ENCODE results near the gene KDM4B.

KDM4B gene

GRCh38 chr19:5108123-5108596, 139.2 kb downstream of the KDM4B start:
- H3K4me3 ChIP-seq (ENCODE audit: low read depth, low read length), result no peak overlapping the region
- no peak for DNase-seq (ENCODE audit: low read depth, low spot score)
- in situ Hi-C loops (cut with HindIII; ENCODE audit: low sequenced_read_pairs), result no loop called here
- TF ChIP-seq CTCF (IDR thresholded peaks at IDR 0.05; ENCODE audit: low read depth, low read length), result no peak

DNA sequence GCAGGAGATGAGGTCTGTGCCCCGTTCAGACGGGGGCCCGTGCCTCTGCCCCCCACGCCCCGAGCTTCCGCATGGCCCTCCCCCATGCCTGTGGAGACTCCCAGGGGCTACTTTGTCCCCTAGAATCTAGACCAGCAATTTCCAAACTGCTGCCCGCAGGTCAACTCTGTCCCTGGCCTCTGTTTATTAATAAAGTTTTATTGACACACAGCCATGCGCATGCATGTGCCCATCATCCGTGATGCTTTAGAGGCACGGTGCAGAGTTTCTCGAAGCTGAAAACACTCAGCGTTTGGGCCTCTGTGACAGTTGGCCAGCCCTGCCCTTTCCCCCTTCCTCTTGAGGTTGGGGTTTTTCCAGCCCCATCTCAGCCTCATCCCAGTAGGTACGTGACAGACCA, 140.0 kb downstream of the KDM4B start:
- no peak for DNase-seq (ENCODE audit: low read depth, low spot score)
- H3K4me3 ChIP-seq (ENCODE audit: low read depth, low read length), result no peak overlapping the region
- no peak for TF ChIP-seq CTCF (IDR thresholded peaks at IDR 0.05; ENCODE audit: low read depth, low read length)
- in situ Hi-C loops (cut with HindIII; ENCODE audit: low sequenced_read_pairs), result no loop called here

DNA sequence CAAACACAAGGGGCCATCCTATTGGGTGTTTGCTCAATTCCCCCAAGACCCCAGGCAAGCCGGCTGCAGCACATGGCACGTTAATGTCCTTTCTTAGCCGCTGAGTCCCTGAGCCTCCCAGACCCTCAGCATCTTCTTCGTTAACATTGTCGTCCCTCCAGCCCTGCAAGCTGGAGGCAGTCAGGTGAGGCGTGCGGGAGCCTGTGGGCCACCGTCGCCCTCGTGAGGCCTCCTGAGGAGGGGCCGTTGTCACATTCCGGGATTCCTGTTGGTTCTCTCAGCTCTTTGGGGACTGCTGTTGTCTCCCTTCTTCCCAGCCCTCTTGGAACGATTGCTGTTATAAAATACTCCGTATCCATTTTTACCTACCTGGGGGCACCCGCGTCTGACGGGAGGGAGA, 140.6 kb downstream of the KDM4B start:
- H3K4me3 ChIP-seq (ENCODE audit: low read depth, low read length), result no peak overlapping the region
- DNase-seq (ENCODE audit: low read depth, low spot score), result no peak
- TF ChIP-seq CTCF (IDR thresholded peaks at IDR 0.05; ENCODE audit: low read depth, low read length), result peak; percentile 2
- in situ Hi-C loops (cut with HindIII; ENCODE audit: low sequenced_read_pairs), result no loop called here

- TF ChIP-seq CTCF (IDR thresholded peaks at IDR 0.05; ENCODE audit: low read depth, low read length), result no peak
- H3K4me3 ChIP-seq (ENCODE audit: low read depth, low read length), result no peak overlapping the region
- in situ Hi-C loops (cut with HindIII; ENCODE audit: low sequenced_read_pairs), result no loop called here
- DNase-seq (ENCODE audit: low read depth, low spot score), result no peak
Measured at GRCh38 chr19:5110546-5110945, 141.6 kb downstream of the KDM4B start.

- in situ Hi-C loops (cut with HindIII; ENCODE audit: low sequenced_read_pairs), result no loop called here
- no peak for DNase-seq (ENCODE audit: low read depth, low spot score)
- no peak for TF ChIP-seq CTCF (IDR thresholded peaks at IDR 0.05; ENCODE audit: low read depth, low read length)
- no peak overlapping the region for H3K4me3 ChIP-seq (ENCODE audit: low read depth, low read length)
Measured at GRCh38 chr19:5111051-5111450, 142.1 kb downstream of the KDM4B start.

DNA sequence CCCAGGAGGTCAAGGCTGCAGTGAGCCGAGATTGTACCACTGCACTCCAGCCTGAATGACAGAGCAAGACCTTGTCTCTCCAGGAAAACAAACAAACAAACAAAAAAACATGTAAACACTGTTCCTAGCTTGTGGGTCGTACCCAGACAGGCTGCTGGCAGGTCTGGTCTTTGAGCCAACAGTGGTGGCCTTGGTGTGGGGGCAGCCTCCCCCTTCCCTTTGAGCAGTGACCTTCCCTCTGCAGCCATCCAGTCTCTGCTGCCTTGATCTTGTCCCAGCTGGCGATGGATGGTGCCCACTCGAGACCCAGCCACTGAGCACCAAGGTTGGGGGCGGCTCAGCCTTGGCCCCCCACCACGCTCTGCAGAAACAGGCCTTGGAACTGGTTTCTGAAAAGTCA, 143.3 kb downstream of the KDM4B start:
- in situ Hi-C loops (cut with HindIII; ENCODE audit: low sequenced_read_pairs), result no loop called here
- no peak for DNase-seq (ENCODE audit: low read depth, low spot score)
- no peak for TF ChIP-seq CTCF (IDR thresholded peaks at IDR 0.05; ENCODE audit: low read depth, low read length)
- no peak overlapping the region for H3K4me3 ChIP-seq (ENCODE audit: low read depth, low read length)
